Stomach (tissue), 9 donors: ENCODE measurements around the gene PCDHGA1. TPM values are rescaled to one million over a fixed set of nuclear protein-coding genes. Genes with fewer than 3 reads are reported as not detected.

Source experiments
- DNase-seq, 2 donors: peaks; one replicate each; pipeline versions ENCODE4 v3.0.0 to v3.0.0-alpha.2; 2013 to 2019
- H3K27ac ChIP-seq, 5 donors: fragments of 200-600 bp in 4 of 5; sonication (generic) in 4 of 5; one replicate each; pipeline ENCODE4 v1.5.1; 2013 to 2019; ENCODE audit warnings: mild to moderate bottlenecking in 1 of 5, moderate library complexity in 1 of 5
- H3K27me3 ChIP-seq, 3 donors: fragments of 200-600 bp; sonication (generic); one replicate each; pipeline ENCODE4 v1.5.1; 2017 to 2019; ENCODE audit warnings: mixed run types in 1 of 3
- H3K36me3 ChIP-seq, 4 donors: fragments of 200-600 bp; sonication (generic); 1 replicate in 3 of 4; 2 replicates in 1 of 4; pipeline ENCODE4 v1.5.1; 2016 to 2019
- H3K4me1 ChIP-seq, 4 donors: fragments of 200-600 bp; sonication (generic); one replicate each; pipeline ENCODE4 v1.5.1; 2016 to 2019
- H3K4me3 ChIP-seq, 4 donors: fragments of 200-600 bp; sonication (generic) in 3 of 4; one replicate each; pipeline ENCODE4 v1.5.1; 2016 to 2019; ENCODE audit warnings: mild to moderate bottlenecking in 1 of 4
- H3K9me3 ChIP-seq, 4 donors: fragments of 200-600 bp; sonication (generic); one replicate each; pipeline ENCODE4 v1.5.1; 2016 to 2019
- CTCF ChIP-seq, 7 experiments: fragments of 450-650 bp in 4 of 7; fragments of 200-600 bp in 3 of 7; sonication (generic) in 3 of 7; IDR thresholded peaks; one replicate each; pipeline ENCODE4 v1.5.1; 2016 to 2019; ENCODE audit warnings: antibody characterized with exemption in 7 of 7, control low read depth in 2 of 7, mild to moderate bottlenecking in 1 of 7
- EP300 ChIP-seq: sonication (generic); formaldehyde crosslinking; IDR thresholded peaks from one replicate; pipeline ENCODE4 v1.6.1; 2017; ENCODE audit warnings: antibody characterized with exemption
- POLR2A ChIP-seq, 4 donors: fragments of 450-650 bp; IDR thresholded peaks; one replicate each; pipeline ENCODE4 v1.6.1; 2016; ENCODE audit warnings: antibody characterized with exemption in 4 of 4, control low read depth in 2 of 4, mild to moderate bottlenecking in 1 of 4, moderate library complexity in 1 of 4
- POLR2AphosphoS5 ChIP-seq, 3 donors: sonication (generic); formaldehyde crosslinking; IDR thresholded peaks; one replicate each; pipeline ENCODE4 v1.6.1; 2016; ENCODE audit warnings: antibody characterized with exemption in 3 of 3
- WGBS, 5 donors: extraction: QIAGEN DNeasy Blood & Tissue Kit in 3 of 5; methylation state at CpG; one replicate each; pipeline versions ENCODE4 v1.1.5 to v1.1.7; 2013 to 2018; 5-methylcytosine and 5-hydroxymethylcytosine counted together
- intact Hi-C: fragments of 100-400 bp; cut with DNase I; formaldehyde crosslinking; loops from one replicate; pipeline ENCODE4 v1.15.1; 2023; ENCODE audit warnings: low total_unique reads
- polyA plus RNA-seq, 3 donors: library from polyadenylated mRNA; stranded (reverse); fragments of 200-250 nt; gene quantifications; one replicate each; pipeline ENCODE4 v1.2.3, GENCODE V29; 2013
- total RNA-seq, 5 donors: library from RNA; depleted of rRNA; stranded (reverse); fragments of >200 nt; gene quantifications; one replicate each; pipeline versions ENCODE4 v1.1.0 to v1.2.3, GENCODE V29; 2014 to 2016
- donor health status: healthy with polysubstance abuse.
- donor health status: Bipolar disorder and iron deficiency.
- donor health status: healthy.

Gene PCDHGA1
- total and polyA plus RNA-seq, 8 donors, result 0.13 to 0.18 TPM; not detected in 6

GRCh38 chr5:141360685-141361084 is 30.4 kb downstream of the PCDHGA1 start:
- Histone ChIP-seq H3K27me3 (peaks cover 5 to 77% (median 34%) of the 10 kb centered on the region in 3 donors), H3K36me3 (peaks cover 0 to 11% (median 0%) of the 10 kb centered on the region in 4 donors), H3K9me3 (peaks cover 62 to 97% (median 97%) of the 10 kb centered on the region in 4 donors), H3K4me1 (no peaks in the 10 kb centered on the region), H3K4me3 (peak overlapping the region in 1 of 4 donors; percentile 11), H3K27ac (no peak overlapping the region)
- DNase-seq, result no peak
- whole genome bisulfite sequencing, 5 donors, result 33 to 56% (median 39%) methylated on average over 15 of the region's 15 CpGs
- intact Hi-C loops, result no loop called here
- TF ChIP-seq EP300 (no peak), CTCF (IDR thresholded peaks at IDR 0.05) (no peak), POLR2A (IDR thresholded peaks at IDR 0.05) (no peak), POLR2AphosphoS5 (IDR thresholded peaks at IDR 0.05) (no peak)

GRCh38 chr5:141362719-141363118 is 32.4 kb downstream of the PCDHGA1 start:
- intact Hi-C loops, result no loop called here

GRCh38 chr5:141363952-141364660 is 33.8 kb downstream of the PCDHGA1 start, which contains the start of gene PCDHGA5:
TSS of gene PCDHGA5 (plus strand) at chr5:141364162. CDS start at chr5:141364331, 169 bp downstream.
- H3K9me3 ChIP-seq, result peaks cover 61 to 100% (median 88%) of the 10 kb centered on the region in 4 donors

More at GRCh38 chr5:141362719-141363118, 32.4 kb downstream of the PCDHGA1 start:
- TF ChIP-seq CTCF (IDR thresholded peaks at IDR 0.05) (no peak), POLR2A (IDR thresholded peaks at IDR 0.05) (no peak), POLR2AphosphoS5 (IDR thresholded peaks at IDR 0.05) (no peak), EP300 (no peak)
- no peaks in the 10 kb centered on the region for H3K4me1 ChIP-seq
- no peak overlapping the region for H3K4me3 ChIP-seq
- peaks cover 0 to 5% (median 0%) of the 10 kb centered on the region in 4 donors for H3K36me3 ChIP-seq
- no peak overlapping the region for H3K27ac ChIP-seq
- H3K27me3 ChIP-seq, result peaks cover 5 to 83% (median 40%) of the 10 kb centered on the region in 3 donors
- peaks cover 60 to 97% (median 97%) of the 10 kb centered on the region in 4 donors for H3K9me3 ChIP-seq
- no peak for DNase-seq

More at GRCh38 chr5:141363952-141364660, 33.8 kb downstream of the PCDHGA1 start, which contains the start of gene PCDHGA5:
- intact Hi-C loops, result no loop called here
- H3K36me3 ChIP-seq, result peaks cover 0 to 5% (median 0%) of the 10 kb centered on the region in 4 donors
- peak in 1 of 2 donors; percentile 22 for DNase-seq
- 16 to 28% (median 19%) methylated on average over 32 to 34 of the region's 34 CpGs for WGBS, 5 donors
- TF ChIP-seq POLR2A (IDR thresholded peaks at IDR 0.05) (no peak), CTCF (IDR thresholded peaks at IDR 0.05) (no peak), EP300 (no peak), POLR2AphosphoS5 (IDR thresholded peaks at IDR 0.05) (no peak)
- H3K27me3 ChIP-seq, result peaks cover 5 to 79% (median 40%) of the 10 kb centered on the region in 3 donors
- no peak within 1 kb of the TSS for H3K27ac ChIP-seq
- no peak within 1 kb of the TSS for H3K4me3 ChIP-seq
- H3K4me1 ChIP-seq, result no peaks in the 10 kb centered on the region
